Parathyroid adenoma (tissue), 2 donors: ENCODE measurements around the gene ARHGAP24.

Experiments used
- H2AFZ ChIP-seq: fragments of 300-600 bp; sonication (generic); one replicate; pipeline ENCODE4 v1.7.0; 2017; ENCODE audit warnings: antibody characterized with exemption, mild to moderate bottlenecking
- H3K27ac ChIP-seq: fragments of 300-600 bp; sonication (generic); one replicate; pipeline ENCODE4 v1.7.0; 2017
- H3K27me3 ChIP-seq: fragments of 300-600 bp; sonication (generic); one replicate; pipeline ENCODE4 v1.7.0; 2017; ENCODE audit warnings: low read length; ENCODE audit not compliant: control insufficient read depth, insufficient read depth
- H3K36me3 ChIP-seq: fragments of 300-600 bp; sonication (generic); one replicate; pipeline ENCODE4 v1.7.0; 2017; ENCODE audit warnings: low read length; ENCODE audit not compliant: control insufficient read depth, insufficient read depth
- H3K4me1 ChIP-seq: fragments of 300-600 bp; sonication (generic); one replicate; pipeline ENCODE4 v1.7.0; 2017; ENCODE audit warnings: control low read depth
- H3K4me2 ChIP-seq: fragments of 300-600 bp; sonication (generic); one replicate; pipeline ENCODE4 v1.7.0; 2017; ENCODE audit warnings: low read length
- H3K4me3 ChIP-seq: fragments of 300-600 bp; sonication (generic); one replicate; pipeline ENCODE4 v1.7.0; 2017; ENCODE audit warnings: low read depth, low read length
- H3K79me2 ChIP-seq: fragments of 300-600 bp; sonication (generic); one replicate; pipeline ENCODE4 v1.7.0; 2017; ENCODE audit warnings: control low read depth
- H3K9ac ChIP-seq: fragments of 300-600 bp; sonication (generic); one replicate; pipeline ENCODE4 v1.7.0; 2017; ENCODE audit warnings: mild to moderate bottlenecking
- H3K9me3 ChIP-seq: fragments of 300-600 bp; sonication (generic); one replicate; pipeline ENCODE4 v1.7.0; 2017; ENCODE audit warnings: low read length; ENCODE audit not compliant: control insufficient read depth
- CTCF ChIP-seq: fragments of 300-600 bp; sonication (generic); IDR thresholded peaks from one replicate; pipeline ENCODE4 v1.7.0; 2017; ENCODE audit warnings: antibody characterized with exemption, mild to moderate bottlenecking
- donor health status: primary hyperparathyroidism.

ARHGAP24 gene

GRCh38 chr4:85531560-85532341 lies 56.8 kb downstream of the ARHGAP24 start:
- no peaks in the 10 kb centered on the region for H3K79me2 ChIP-seq
- no peaks in the 10 kb centered on the region for H3K9me3 ChIP-seq
- no peaks in the 10 kb centered on the region for H3K27me3 ChIP-seq
- H3K36me3 ChIP-seq, result no peaks in the 10 kb centered on the region
- no peak overlapping the region for H3K4me2 ChIP-seq
- H3K27ac ChIP-seq, result no peak overlapping the region
- no peak overlapping the region for H3K9ac ChIP-seq
- no peaks in the 10 kb centered on the region for H3K4me1 ChIP-seq
- no peak for TF ChIP-seq CTCF
- H2AFZ ChIP-seq, result no peak overlapping the region
- no peak overlapping the region for H3K4me3 ChIP-seq

DNA sequence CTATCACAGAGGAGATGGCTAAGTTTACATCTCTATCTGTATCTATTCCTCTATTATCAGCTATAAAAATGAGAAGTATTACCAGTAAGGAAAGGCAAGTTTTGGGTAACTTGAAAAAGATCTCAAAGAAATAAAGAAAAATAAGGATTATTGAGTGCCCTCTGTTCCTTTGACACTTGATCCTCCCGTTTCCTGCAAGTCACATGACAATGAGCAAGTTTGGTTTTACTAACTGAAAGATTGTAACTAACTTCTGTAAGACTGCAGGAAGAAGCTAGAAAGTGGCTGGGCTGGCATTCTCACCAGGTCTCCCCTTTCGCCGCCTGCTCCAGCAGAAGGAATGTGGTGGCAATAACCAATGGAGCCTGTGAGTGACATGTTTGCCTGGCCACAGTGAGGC lies 59.2 kb downstream of the ARHGAP24 start:
- H3K4me3 ChIP-seq, result no peak overlapping the region
- no peak overlapping the region for H3K4me2 ChIP-seq
- no peak overlapping the region for H3K9ac ChIP-seq
- no peaks in the 10 kb centered on the region for H3K9me3 ChIP-seq
- no peaks in the 10 kb centered on the region for H3K4me1 ChIP-seq
- no peaks in the 10 kb centered on the region for H3K36me3 ChIP-seq
- no peak overlapping the region for H3K27ac ChIP-seq
- no peak for TF ChIP-seq CTCF
- no peaks in the 10 kb centered on the region for H3K27me3 ChIP-seq
- H3K79me2 ChIP-seq, result no peaks in the 10 kb centered on the region
- H2AFZ ChIP-seq, result no peak overlapping the region

DNA sequence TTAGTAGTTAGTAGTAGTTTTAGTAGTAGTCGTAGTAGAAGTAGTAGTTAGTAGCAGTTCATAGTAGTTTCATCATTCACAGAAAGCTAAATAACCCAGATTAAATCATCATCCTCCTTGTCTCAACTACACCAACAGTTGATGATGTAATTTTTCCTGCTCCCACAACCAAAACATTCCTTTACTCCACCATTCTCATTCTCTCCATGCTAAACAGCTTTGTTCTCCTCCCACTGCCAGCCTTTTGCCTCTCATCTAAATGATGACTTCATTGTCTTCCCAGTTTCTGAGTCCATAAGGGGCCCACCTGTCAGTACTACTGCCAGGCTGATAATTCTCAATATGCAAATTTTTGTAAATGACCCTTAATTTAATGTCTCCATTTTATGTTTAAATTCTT lies 68.9 kb downstream of the ARHGAP24 start:
- Histone ChIP-seq H3K4me3 (no peak overlapping the region), H3K27ac (no peak overlapping the region), H3K4me2 (no peak overlapping the region), H3K9me3 (no peaks in the 10 kb centered on the region), H2AFZ (no peak overlapping the region), H3K79me2 (no peaks in the 10 kb centered on the region), H3K9ac (no peak overlapping the region), H3K27me3 (no peaks in the 10 kb centered on the region), H3K36me3 (no peaks in the 10 kb centered on the region), H3K4me1 (no peaks in the 10 kb centered on the region)
- no peak for TF ChIP-seq CTCF

- Histone ChIP-seq H3K27ac (no peak overlapping the region), H3K4me2 (no peak overlapping the region), H3K9me3 (no peaks in the 10 kb centered on the region), H3K27me3 (no peaks in the 10 kb centered on the region), H3K9ac (no peak overlapping the region), H3K4me1 (no peaks in the 10 kb centered on the region), H2AFZ (no peak overlapping the region), H3K4me3 (no peak overlapping the region), H3K36me3 (no peaks in the 10 kb centered on the region), H3K79me2 (no peaks in the 10 kb centered on the region)
- TF ChIP-seq CTCF, result no peak
Observed at GRCh38 chr4:85544751-85545150, 69.8 kb downstream of the ARHGAP24 start.

DNA sequence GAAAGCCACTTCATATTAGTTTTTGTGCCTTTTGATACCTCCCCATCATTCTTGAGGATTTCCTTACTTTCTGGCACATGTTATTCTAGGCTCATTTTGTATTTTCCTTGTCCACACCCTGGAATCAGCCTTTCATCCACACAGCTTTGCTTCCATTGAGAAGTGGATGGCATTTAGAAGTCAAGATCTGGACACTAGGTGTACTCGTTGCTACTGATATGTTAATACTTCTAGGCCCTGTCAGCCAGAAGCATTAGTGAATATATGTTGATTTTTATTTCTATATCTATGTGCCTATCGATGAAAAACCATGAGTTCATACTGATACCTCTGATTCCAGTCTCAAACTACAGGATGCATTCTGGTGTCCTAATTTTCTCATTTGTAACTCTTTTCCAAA lies 73.2 kb downstream of the ARHGAP24 start:
- Histone ChIP-seq H3K4me1 (no peaks in the 10 kb centered on the region), H3K4me3 (no peak overlapping the region), H3K79me2 (no peaks in the 10 kb centered on the region), H3K4me2 (no peak overlapping the region), H3K36me3 (no peaks in the 10 kb centered on the region), H3K27me3 (no peaks in the 10 kb centered on the region), H3K9ac (no peak overlapping the region), H3K9me3 (no peaks in the 10 kb centered on the region), H2AFZ (no peak overlapping the region), H3K27ac (no peak overlapping the region)
- TF ChIP-seq CTCF, result no peak
